HG03442 (cell line): ENCODE data around the gene WNT7B.

Experiments
- ATAC-seq: cut with Tn5 transposase; IDR thresholded peaks from one replicate; pipeline ENCODE4 v1.9.1; 2021; ENCODE audit warnings: mild to moderate bottlenecking, moderate library complexity; ENCODE audit not compliant: unreplicated experiment

The WNT7B gene

DNA sequence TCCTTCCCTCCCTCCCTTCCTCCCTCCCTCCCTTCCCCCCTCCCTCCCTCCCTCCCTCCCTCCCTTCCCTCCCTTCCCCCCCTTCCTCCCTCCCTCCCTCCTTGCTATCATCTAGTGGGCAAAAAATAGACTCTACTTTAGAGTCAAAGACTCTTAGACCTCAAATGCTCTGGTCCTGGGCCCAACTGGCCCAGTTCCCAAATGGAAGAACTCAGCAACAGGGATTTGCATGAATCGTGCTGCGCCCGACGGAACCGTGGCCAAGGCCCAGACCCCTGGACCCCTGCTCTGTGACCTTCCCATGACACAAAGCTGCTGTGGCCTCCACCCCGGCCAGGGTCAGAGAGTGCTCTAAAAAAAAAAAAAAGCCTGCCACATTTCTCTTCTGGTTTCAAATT, 97.4 kb downstream of the WNT7B start:
- ATAC-seq: no peak

DNA sequence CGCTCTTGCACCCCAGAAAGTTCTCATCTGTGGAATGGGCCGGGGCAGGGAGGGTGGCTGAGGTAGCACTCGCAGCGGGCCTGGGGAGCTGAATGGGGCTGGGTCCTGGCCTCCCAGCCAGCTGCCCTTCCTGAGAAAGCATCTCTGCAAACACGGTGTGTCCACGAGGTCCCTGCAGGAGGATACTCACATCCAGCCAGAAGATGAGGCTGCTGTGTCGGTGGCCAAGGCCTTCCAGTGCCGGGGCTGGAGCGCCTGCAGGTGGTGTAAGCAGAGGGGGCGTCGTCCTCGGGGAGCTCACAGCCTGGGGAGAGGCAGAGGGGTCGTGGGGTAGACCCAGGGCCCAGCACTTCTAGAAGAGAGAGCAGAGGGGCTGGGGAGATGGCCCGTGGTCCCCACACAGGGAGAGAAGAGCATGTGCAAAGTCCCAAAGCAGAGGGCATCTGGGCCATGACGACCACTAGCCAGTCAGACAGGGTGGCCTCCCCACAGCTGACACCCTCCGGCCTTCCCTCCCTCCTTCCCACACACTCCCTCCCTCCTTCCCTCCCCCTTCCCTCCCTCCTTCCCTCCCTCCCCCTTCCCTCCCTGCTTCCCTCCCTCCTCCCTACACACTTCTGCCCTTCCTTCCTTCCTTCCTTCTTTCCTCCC, 97.9 kb downstream of the WNT7B start:
- no peak for ATAC-seq

DNA sequence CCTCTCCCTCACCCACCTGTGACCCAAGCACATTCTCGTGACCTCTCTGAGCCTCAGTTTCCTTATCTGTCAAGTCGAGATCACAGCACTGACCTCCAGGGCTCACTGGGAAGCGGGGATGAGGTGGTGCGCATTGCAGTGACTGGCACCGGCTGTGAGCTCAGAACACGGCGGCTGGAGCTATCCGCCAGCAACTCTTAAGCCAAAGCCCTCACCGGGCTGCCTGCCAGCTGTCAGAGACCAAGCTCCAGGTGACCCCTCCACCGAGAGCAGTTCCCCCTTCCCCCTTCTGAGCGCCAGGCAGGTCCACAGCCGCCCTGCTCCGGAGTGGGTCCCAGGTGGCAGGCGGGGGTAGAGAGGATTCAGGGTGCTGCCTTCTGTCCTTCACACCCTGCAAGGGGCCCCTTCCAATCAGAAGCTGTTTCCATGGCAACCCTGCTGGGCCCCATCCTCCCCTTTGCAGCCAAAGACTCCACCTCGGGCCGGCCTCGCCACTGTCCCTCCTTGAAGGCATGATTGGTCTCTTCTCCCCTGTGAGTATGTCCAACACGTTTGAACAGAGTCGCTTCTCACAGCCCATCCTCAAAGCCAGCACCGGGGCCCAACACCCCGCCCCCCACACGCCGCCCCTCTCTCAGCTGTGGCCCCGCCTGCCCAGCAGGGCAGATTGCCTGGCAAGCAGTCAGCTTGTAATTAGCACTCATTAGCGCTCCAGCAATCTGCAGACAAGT, 98.7 kb downstream of the WNT7B start:
- ATAC-seq: no peak

DNA sequence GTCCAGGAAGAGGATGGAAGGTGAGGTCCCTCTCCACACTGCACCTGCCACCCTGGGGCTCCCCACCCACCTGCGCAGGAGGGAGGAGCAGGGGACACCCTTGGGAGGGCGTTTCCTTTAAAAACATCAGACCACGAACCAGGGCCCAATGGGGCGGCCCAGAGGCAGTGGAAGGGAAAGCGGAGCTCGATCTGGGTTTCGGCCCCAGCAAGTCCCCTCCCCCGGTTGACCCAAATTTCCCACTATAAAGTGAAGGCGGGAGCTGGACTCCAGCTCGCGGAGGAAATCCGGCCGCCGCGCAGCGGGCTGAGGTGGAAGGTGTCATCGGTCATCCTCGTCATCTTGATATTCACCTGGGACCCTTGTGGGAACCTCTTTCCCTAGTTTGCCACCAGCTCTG, 99.3 kb downstream of the WNT7B start:
- ATAC-seq: no peak

DNA sequence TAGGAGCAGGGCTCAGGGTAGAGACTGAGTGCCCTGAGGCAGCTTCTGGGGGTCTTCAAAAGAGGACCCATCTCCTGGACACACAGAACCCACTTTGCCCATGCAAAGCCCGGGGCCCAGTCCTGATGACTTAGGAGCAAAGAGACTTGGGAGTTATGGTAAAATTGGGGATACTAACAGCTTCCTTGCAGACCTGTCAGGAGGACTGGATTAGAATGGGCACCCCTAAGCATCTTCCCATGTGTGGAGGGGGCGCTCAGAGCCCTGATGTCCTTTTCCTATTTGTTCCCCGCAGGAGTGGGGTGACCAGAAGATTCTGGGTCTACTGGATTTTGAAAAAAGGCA, 100.0 kb downstream of the WNT7B start:
- no peak for ATAC-seq

DNA sequence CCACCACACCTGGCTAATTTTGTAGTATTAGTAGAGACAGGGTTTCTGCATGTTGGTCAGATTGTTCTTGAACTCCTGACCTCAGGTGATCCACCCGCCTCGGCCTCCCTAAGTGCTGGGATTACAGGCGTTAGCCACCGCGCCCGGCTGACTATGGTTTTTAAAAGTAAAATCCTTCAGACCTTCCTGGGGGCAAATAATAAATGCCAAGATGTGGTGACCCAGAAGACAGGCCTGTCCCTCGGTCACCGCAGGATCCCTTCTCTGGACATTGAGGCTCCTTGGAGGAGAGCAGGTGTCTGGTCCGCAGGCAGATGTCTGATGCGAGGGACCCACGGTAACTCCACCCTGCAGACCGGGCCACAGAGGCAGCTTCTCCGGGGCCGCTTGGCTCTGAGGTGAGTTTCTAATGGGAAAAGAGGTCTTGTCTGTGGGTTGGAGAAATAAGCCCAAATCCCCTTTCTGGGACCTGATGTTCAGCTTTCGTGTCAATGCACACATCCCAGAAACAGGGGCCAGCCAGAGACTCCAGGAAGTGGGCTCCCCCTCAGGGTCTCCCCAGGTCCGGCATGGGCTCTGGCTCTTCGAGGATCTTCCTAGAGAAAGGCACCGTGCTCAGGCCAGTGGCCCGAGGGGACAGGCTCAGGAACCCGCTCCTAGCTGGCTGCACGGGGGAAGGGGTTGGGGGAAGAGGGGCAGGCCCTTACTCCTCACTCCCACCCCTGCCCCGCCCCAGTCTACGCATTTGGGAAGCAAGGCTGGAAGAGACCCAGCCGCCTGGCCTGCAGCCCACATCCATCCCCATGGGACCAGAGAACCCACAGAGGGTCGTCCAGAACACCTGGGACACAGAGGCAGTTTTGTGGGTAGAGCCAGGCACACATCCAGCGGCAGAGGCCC, 100.6 kb downstream of the WNT7B start:
- ATAC-seq: no peak

DNA sequence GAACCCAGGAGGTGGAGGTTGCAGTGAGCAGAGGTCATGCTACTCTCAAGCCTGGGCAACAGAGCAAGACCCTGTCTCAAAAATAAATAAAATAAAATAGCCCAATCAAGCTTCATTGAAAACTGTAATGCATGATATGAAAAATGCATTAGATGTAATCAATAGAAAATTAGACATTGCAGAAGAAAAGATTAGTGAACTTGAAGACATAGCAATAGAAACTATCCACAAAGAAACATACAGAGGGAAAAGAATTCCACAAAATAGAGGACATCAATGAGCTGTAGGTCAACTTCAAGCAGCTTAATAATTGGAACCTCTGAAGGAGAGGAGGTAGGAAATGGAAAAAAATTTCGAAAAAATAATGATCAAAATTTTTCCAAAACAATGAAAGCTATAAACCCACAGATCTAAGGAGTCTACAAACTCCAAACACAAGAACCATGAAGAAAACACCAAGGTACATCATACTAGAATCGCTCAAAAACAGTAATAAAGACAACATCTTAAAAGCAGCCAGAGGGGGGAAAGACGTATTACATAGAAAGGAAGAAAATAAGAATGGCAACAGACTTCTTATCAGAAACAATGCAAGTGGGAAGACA, 104.2 kb downstream of the WNT7B start:
- ATAC-seq: no peak

DNA sequence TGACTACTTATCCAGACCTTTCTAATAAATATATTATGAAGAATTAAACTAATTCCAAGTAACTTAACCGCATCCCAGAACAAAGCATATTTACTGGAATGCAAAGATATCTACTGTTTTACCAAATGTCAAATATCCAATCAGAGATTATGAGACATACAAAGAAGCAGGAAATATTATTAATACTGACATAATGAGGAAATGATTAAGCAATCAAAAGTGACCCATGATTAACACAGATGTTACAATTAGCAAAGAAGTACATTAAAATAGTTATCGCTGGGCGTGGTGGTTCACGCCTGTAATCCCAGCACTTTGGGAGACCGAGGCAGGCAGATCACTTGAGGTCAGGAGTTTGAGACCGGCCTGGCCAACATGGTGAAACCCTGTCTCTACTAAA, 105.2 kb downstream of the WNT7B start:
- no peak for ATAC-seq
